Skeletal muscle satellite cell (primary cell): ENCODE measurements around the gene CTCFL. TPM values are rescaled to one million over a fixed set of nuclear protein-coding genes. Genes with fewer than 3 reads are reported as not detected.

Experiments
- H3K27me3 ChIP-seq: 2 replicates; pipeline ENCODE4 v1.7.0; 2013; ENCODE audit warnings: low read length; ENCODE audit not compliant: control insufficient read depth, insufficient read depth
- H3K36me3 ChIP-seq: 2 replicates; pipeline ENCODE4 v1.7.0; 2013; ENCODE audit warnings: mild to moderate bottlenecking, control low read depth, low read length; ENCODE audit not compliant: insufficient read depth
- H3K4me1 ChIP-seq: 2 replicates; pipeline ENCODE4 v1.7.0; 2013; ENCODE audit warnings: low read length; ENCODE audit not compliant: control insufficient read depth, insufficient read depth
- H3K4me2 ChIP-seq: 2 replicates; pipeline ENCODE4 v1.7.0; 2013; ENCODE audit warnings: mild to moderate bottlenecking, low read length
- H3K4me3 ChIP-seq: 2 replicates; pipeline ENCODE4 v1.7.0; 2013; ENCODE audit warnings: low read length
- H3K9ac ChIP-seq: 2 replicates; pipeline ENCODE4 v1.7.0; 2013; ENCODE audit warnings: mild to moderate bottlenecking, low read depth, low read length, moderate library complexity
- H3K9me3 ChIP-seq: replicated peaks from 2 replicates; pipeline ENCODE4 v1.7.0; 2013; ENCODE audit warnings: mild to moderate bottlenecking, control low read depth, low read length
- total RNA-seq: library from RNA; depleted of rRNA; stranded (reverse); fragments of >200 nt; gene quantifications from 2 replicates; pipeline ENCODE4 v1.2.3, GENCODE V29; 2012; rRNA removed

CTCFL gene, protein sequence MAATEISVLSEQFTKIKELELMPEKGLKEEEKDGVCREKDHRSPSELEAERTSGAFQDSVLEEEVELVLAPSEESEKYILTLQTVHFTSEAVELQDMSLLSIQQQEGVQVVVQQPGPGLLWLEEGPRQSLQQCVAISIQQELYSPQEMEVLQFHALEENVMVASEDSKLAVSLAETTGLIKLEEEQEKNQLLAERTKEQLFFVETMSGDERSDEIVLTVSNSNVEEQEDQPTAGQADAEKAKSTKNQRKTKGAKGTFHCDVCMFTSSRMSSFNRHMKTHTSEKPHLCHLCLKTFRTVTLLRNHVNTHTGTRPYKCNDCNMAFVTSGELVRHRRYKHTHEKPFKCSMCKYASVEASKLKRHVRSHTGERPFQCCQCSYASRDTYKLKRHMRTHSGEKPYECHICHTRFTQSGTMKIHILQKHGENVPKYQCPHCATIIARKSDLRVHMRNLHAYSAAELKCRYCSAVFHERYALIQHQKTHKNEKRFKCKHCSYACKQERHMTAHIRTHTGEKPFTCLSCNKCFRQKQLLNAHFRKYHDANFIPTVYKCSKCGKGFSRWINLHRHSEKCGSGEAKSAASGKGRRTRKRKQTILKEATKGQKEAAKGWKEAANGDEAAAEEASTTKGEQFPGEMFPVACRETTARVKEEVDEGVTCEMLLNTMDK
- under 0.01 TPM in 1 of 2 replicates, not detected in the other for total RNA-seq

GRCh38 chr20:57524511-57525176 is at the start of gene CTCFL:
TSS of gene CTCFL (minus strand) at chr20:57525140. CDS start at chr20:57524205, 935 bp downstream.
- H3K36me3 ChIP-seq = no peaks in the 10 kb centered on the region
- H3K4me1 ChIP-seq = no peaks in the 10 kb centered on the region
- H3K4me3 ChIP-seq = no peak within 1 kb of the TSS

GRCh38 chr20:57573894-57574293 is 49.0 kb upstream of the CTCFL start:
- H3K27me3 ChIP-seq = peaks cover 84% of the 10 kb centered on the region
- no peaks in the 10 kb centered on the region for H3K4me1 ChIP-seq
- no peak overlapping the region for H3K9ac ChIP-seq

More at GRCh38 chr20:57524511-57525176, at the start of gene CTCFL:
- Histone ChIP-seq H3K27me3 (peaks cover 45% of the 10 kb centered on the region), H3K9ac (no peak within 1 kb of the TSS), H3K9me3 (no peaks in the 10 kb centered on the region), H3K4me2 (no peak within 1 kb of the TSS)

GRCh38 chr20:57573242-57573641 is 48.3 kb upstream of the CTCFL start:
- H3K9ac ChIP-seq = no peak overlapping the region
- H3K36me3 ChIP-seq = no peaks in the 10 kb centered on the region
- H3K9me3 ChIP-seq = no peaks in the 10 kb centered on the region
- peaks cover 84% of the 10 kb centered on the region for H3K27me3 ChIP-seq
- no peaks in the 10 kb centered on the region for H3K4me1 ChIP-seq
- H3K4me3 ChIP-seq = no peak overlapping the region
- no peak overlapping the region for H3K4me2 ChIP-seq

More at GRCh38 chr20:57573894-57574293, 49.0 kb upstream of the CTCFL start:
- no peaks in the 10 kb centered on the region for H3K36me3 ChIP-seq
- no peaks in the 10 kb centered on the region for H3K9me3 ChIP-seq
- H3K4me2 ChIP-seq = no peak overlapping the region
- H3K4me3 ChIP-seq = no peak overlapping the region

DNA sequence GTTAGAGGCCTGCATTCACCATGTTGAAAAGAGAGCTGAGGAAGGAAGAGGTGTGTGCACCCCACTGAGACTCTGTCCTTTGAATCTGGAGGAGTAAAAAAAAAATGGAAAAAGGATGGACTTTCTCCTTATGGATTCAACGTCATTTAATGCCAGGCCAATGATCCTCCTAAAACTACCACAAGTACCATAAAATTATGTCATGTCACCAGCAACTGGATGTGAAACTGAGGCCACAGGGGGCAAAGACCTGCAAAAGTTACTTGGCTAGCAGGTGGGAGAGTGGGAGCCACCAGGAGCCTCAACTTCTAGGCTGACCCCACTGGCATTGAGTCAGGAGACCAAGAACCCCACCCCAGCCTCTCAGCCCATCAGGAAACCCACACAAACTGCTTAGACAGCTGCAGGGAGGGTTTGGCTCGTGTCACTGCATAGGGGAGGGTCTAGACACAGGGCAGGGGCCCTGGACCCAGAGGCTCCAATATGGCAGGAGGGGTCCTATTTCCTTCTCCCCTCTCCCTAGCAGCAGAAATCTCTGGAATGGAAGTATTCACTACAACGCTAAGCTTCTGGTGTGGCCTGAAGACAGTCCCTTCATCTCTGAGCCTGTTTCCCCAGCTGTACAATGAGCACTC is 47.0 kb upstream of the CTCFL start:
- Histone ChIP-seq H3K4me3 (no peak overlapping the region), H3K36me3 (no peaks in the 10 kb centered on the region), H3K9ac (no peak overlapping the region), H3K27me3 (peaks cover 91% of the 10 kb centered on the region), H3K9me3 (no peaks in the 10 kb centered on the region), H3K4me1 (no peaks in the 10 kb centered on the region), H3K4me2 (no peak overlapping the region)

DNA sequence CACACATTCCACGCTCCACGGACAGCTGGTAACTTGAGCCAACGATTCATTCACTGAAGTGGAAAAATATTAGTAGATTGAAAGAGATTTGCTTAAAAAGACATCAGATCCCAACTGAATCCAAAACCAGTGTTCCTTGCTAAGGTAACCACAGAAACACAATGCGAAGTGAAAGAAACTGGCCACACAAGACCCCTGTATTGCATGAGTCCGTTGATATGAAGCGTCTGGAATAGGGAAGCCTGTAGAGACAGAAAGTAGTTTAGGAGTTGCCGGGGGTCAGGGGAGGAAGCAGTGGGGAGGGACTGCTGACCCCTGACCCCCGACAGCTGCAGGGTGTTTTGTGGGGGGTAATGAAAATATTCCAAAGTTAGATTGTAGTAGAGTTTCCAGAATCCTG is 46.0 kb upstream of the CTCFL start:
- no peaks in the 10 kb centered on the region for H3K36me3 ChIP-seq
- H3K9ac ChIP-seq = no peak overlapping the region
- H3K27me3 ChIP-seq = peaks cover 88% of the 10 kb centered on the region
- H3K4me2 ChIP-seq = no peak overlapping the region
- H3K4me1 ChIP-seq = no peaks in the 10 kb centered on the region
- no peak overlapping the region for H3K4me3 ChIP-seq
- no peaks in the 10 kb centered on the region for H3K9me3 ChIP-seq

DNA sequence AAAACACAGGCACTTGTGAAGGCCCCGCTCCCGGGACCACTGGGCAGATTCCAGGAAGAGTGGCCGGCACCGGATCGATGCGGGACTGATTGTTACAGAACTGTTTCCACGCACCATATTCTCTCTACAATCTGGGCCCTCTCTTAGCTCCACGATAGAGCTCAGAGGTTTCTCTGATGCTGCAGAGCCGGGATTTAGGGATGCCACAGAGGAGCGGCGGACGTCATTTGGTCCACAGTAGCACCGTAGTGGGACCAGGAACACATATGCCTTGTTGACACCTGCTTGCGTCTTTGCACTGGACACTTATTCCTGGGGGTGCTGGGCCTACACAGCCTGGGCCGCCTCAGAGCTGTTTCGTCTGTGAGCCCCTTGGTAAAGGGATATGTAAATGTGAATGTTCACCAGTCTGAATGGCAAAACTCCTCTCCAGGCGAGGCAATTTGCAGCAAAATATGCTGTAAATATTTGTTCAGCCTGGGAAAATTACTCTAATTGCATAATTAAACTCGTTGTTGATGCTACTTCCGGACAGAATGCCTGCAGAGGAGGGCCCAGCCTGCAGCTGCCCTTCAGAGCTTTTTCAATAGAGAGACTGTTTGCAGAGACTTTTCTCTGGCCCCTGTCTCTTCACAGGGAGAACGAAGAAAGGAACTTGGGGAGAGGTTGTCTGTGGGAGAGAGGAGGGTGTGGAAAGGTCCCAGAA is 45.4 kb upstream of the CTCFL start:
- H3K4me3 ChIP-seq = no peak overlapping the region
- H3K9me3 ChIP-seq = no peaks in the 10 kb centered on the region
- peaks cover 81% of the 10 kb centered on the region for H3K27me3 ChIP-seq
- no peak overlapping the region for H3K4me2 ChIP-seq
- H3K36me3 ChIP-seq = no peaks in the 10 kb centered on the region
- H3K9ac ChIP-seq = no peak overlapping the region
- no peaks in the 10 kb centered on the region for H3K4me1 ChIP-seq

GRCh38 chr20:57568960-57569359 is 44.0 kb upstream of the CTCFL start:
- Histone ChIP-seq H3K36me3 (no peaks in the 10 kb centered on the region), H3K4me3 (no peak overlapping the region), H3K9ac (no peak overlapping the region), H3K4me1 (no peaks in the 10 kb centered on the region), H3K27me3 (peaks cover 68% of the 10 kb centered on the region), H3K4me2 (no peak overlapping the region), H3K9me3 (no peaks in the 10 kb centered on the region)

- Histone ChIP-seq H3K4me3 (no peak overlapping the region), H3K4me2 (no peak overlapping the region), H3K4me1 (no peaks in the 10 kb centered on the region), H3K36me3 (no peaks in the 10 kb centered on the region), H3K9ac (no peak overlapping the region), H3K27me3 (peaks cover 64% of the 10 kb centered on the region), H3K9me3 (no peaks in the 10 kb centered on the region)
Measured at GRCh38 chr20:57568088-57568896, 43.4 kb upstream of the CTCFL start.

DNA sequence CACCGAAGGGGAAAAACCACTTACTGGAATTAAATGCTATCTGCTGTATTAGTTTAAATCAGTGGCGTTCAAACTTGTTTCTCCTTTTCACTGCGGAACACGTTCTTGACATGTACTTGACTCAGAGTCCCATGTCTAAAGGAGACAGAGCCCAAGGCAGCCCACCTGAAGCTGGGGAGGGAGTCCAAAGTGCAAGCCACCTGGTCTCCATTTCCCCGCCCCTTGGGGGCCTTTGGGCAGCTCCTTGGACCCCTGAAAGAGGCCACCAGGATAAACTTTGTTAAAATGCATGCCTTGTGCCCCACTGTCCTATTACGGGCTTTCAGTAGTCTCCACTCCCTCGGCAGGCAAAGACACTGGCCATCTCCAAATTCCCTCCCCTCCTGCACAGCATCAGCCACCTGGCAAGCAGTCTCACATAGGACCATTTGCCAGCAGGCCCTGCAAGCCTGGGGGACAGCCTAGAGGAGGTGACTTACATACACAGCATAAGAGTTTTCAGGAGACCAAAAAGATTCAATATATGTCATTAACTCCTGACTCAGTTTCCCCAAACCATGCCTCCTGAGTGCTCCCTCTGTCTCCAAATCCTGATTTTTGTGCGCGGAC is 42.6 kb upstream of the CTCFL start:
- Histone ChIP-seq H3K4me2 (no peak overlapping the region), H3K27me3 (peaks cover 60% of the 10 kb centered on the region), H3K36me3 (no peaks in the 10 kb centered on the region), H3K9me3 (no peaks in the 10 kb centered on the region), H3K4me3 (no peak overlapping the region), H3K4me1 (no peaks in the 10 kb centered on the region), H3K9ac (no peak overlapping the region)

- Histone ChIP-seq H3K4me3 (no peak overlapping the region), H3K9me3 (no peaks in the 10 kb centered on the region), H3K9ac (no peak overlapping the region)
Measured at GRCh38 chr20:57566803-57567459, 42.0 kb upstream of the CTCFL start.

More at GRCh38 chr20:57566803-57567459, 42.0 kb upstream of the CTCFL start:
- Histone ChIP-seq H3K4me2 (no peak overlapping the region), H3K4me1 (no peaks in the 10 kb centered on the region), H3K36me3 (no peaks in the 10 kb centered on the region), H3K27me3 (peaks cover 58% of the 10 kb centered on the region)
